Uterus (tissue), 4 donors: ENCODE data around the gene TMEM87A. TPM values are rescaled to one million over a fixed set of nuclear protein-coding genes. Genes with fewer than 3 reads are reported as not detected.

ENCODE experiments used
- DNase-seq, 2 donors: peaks; one replicate each; pipeline ENCODE4 v3.0.0-alpha.2; 2019 to 2020
- H3K27ac ChIP-seq, 2 donors: fragments of 200-600 bp; sonication (generic); 1 replicate in 1 of 2; 2 replicates in 1 of 2; pipeline ENCODE4 v1.5.1; 2016 to 2018
- H3K27me3 ChIP-seq, 2 donors: fragments of 200-600 bp; sonication (generic); one replicate each; pipeline ENCODE4 v1.5.1; 2018 to 2019; ENCODE audit warnings: control low read depth in 1 of 2
- H3K36me3 ChIP-seq, 2 donors: fragments of 200-600 bp; sonication (generic); one replicate each; pipeline ENCODE4 v1.5.1; 2019; ENCODE audit warnings: control low read depth in 1 of 2
- H3K4me1 ChIP-seq, 2 donors: fragments of 200-600 bp; sonication (generic); one replicate each; pipeline ENCODE4 v1.5.1; 2018 to 2019; ENCODE audit warnings: control low read depth in 1 of 2
- H3K4me3 ChIP-seq, 2 donors: fragments of 200-600 bp; sonication (generic); 1 replicate in 1 of 2; 2 replicates in 1 of 2; pipeline ENCODE4 v1.5.1; 2018 to 2019; ENCODE audit warnings: mild to moderate bottlenecking in 1 of 2
- H3K9me3 ChIP-seq, 2 donors: fragments of 200-600 bp; sonication (generic); one replicate each; pipeline ENCODE4 v1.5.1; 2019; ENCODE audit warnings: control low read depth in 1 of 2
- CTCF ChIP-seq, 4 experiments: fragments of 200-600 bp in 2 of 4; fragments of 450-650 bp in 2 of 4; sonication (generic) in 2 of 4; IDR thresholded peaks; one replicate each; pipeline ENCODE4 v1.5.1; 2016 to 2019; ENCODE audit warnings: antibody characterized with exemption in 4 of 4, mild to moderate bottlenecking in 2 of 4, moderate library complexity in 1 of 4
- POLR2A ChIP-seq, 2 donors: fragments of 450-650 bp; IDR thresholded peaks; one replicate each; pipeline ENCODE4 v1.6.1; 2016; ENCODE audit warnings: antibody characterized with exemption in 2 of 2, mild to moderate bottlenecking in 1 of 2, moderate library complexity in 1 of 2
- intact Hi-C: fragments of 100-400 bp; cut with DNase I; formaldehyde crosslinking; loops from one replicate; pipeline ENCODE4 v1.15.1; 2023; ENCODE audit warnings: low total_unique reads
- total RNA-seq, 4 donors: library from RNA; depleted of rRNA in 3 of 4; stranded (reverse); fragments of >200 nt in 3 of 4; gene quantifications; one replicate each; pipeline versions ENCODE4 v1.1.0 to v1.2.4, GENCODE V29; 2014 to 2023
- donor health status: DM: yes; HTN: yes; CAD: no.

Gene TMEM87A
- total RNA-seq, 4 donors from 2014 or later: 25.4 to 96.5 (median 66.6) TPM

GRCh38 chr15:42270996-42271395 lies 2.2 kb downstream of the TMEM87A start:
- no peak for TF ChIP-seq POLR2A (IDR thresholded peaks at IDR 0.05)
- no peak for TF ChIP-seq CTCF (IDR thresholded peaks at IDR 0.05)
- H3K4me1 ChIP-seq: peaks cover 0 to 12% of the 10 kb centered on the region in 2 donors
- no peaks in the 10 kb centered on the region for H3K36me3 ChIP-seq
- no peaks in the 10 kb centered on the region for H3K27me3 ChIP-seq
- no peaks in the 10 kb centered on the region for H3K9me3 ChIP-seq
- intact Hi-C loops: no loop called here
- no peak for DNase-seq
- no peak overlapping the region for H3K27ac ChIP-seq
- no peak overlapping the region for H3K4me3 ChIP-seq

DNA sequence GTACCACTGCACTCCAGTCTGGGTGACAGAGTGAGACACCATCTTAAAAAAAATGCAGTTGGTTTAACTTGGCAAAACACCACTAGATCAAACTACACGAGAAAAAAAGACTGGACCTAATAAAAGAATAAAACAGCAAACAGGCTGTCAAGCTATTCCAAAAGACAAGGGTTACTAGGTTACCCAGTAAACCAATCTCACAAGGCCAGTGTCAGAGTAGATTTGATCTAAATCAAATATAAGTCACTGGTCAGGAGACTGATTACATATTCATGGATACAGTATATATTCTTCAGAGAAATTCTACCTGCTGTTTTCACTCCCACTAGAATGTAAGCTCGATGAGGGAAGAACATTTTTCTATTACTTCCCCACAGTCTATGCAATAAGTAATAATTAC lies 2.7 kb downstream of the TMEM87A start:
- Histone ChIP-seq H3K27me3 (no peaks in the 10 kb centered on the region), H3K36me3 (no peaks in the 10 kb centered on the region), H3K4me3 (no peak overlapping the region), H3K9me3 (no peaks in the 10 kb centered on the region), H3K27ac (no peak overlapping the region), H3K4me1 (peaks cover 0 to 8% of the 10 kb centered on the region in 2 donors)
- TF ChIP-seq POLR2A (IDR thresholded peaks at IDR 0.05) (no peak), CTCF (IDR thresholded peaks at IDR 0.05) (no peak)
- DNase-seq: no peak
- intact Hi-C loops: no loop called here

- H3K9me3 ChIP-seq: no peaks in the 10 kb centered on the region
- H3K4me1 ChIP-seq: peaks cover 0 to 7% of the 10 kb centered on the region in 2 donors
- no peak for DNase-seq
- H3K27me3 ChIP-seq: no peaks in the 10 kb centered on the region
- intact Hi-C loops: no loop called here
- TF ChIP-seq CTCF (IDR thresholded peaks at IDR 0.05) (no peak), POLR2A (IDR thresholded peaks at IDR 0.05) (no peak)
- no peak overlapping the region for H3K27ac ChIP-seq
- no peaks in the 10 kb centered on the region for H3K36me3 ChIP-seq
- no peak overlapping the region for H3K4me3 ChIP-seq
Observed at GRCh38 chr15:42267286-42267685, 5.9 kb downstream of the TMEM87A start.

- Histone ChIP-seq H3K27ac (no peak overlapping the region), H3K4me1 (no peaks in the 10 kb centered on the region), H3K9me3 (no peaks in the 10 kb centered on the region), H3K36me3 (no peaks in the 10 kb centered on the region), H3K27me3 (no peaks in the 10 kb centered on the region), H3K4me3 (no peak overlapping the region)
- no peak for DNase-seq
- intact Hi-C loops: no loop called here
- TF ChIP-seq CTCF (IDR thresholded peaks at IDR 0.05): no peak
- TF ChIP-seq POLR2A (IDR thresholded peaks at IDR 0.05): no peak
Observed at GRCh38 chr15:42264795-42265194, 8.4 kb downstream of the TMEM87A start.

DNA sequence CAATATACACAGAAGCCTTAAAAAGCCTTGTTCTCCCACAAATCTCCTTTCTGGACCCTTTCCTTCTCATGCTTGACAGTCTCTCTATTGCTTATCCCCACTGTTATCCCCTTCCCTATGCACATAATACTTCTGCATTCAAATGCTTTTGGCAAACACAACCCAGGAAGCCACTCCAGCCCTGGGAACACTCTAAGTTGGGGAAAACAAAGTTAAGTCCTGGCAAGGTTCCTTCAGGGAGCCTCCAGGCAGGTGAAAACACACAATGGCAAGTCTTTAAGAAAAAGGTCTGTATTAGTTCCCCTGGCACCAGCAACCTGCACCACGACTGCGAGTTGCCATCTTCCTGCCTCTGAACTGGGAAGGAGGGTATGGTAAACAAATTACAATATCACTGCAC lies 19.9 kb downstream of the TMEM87A start:
- H3K27ac ChIP-seq: no peak overlapping the region
- TF ChIP-seq CTCF (IDR thresholded peaks at IDR 0.05) (no peak), POLR2A (IDR thresholded peaks at IDR 0.05) (no peak)
- no peak for DNase-seq
- no peaks in the 10 kb centered on the region for H3K9me3 ChIP-seq
- intact Hi-C loops: no loop called here
- no peaks in the 10 kb centered on the region for H3K4me1 ChIP-seq
- no peaks in the 10 kb centered on the region for H3K36me3 ChIP-seq
- H3K27me3 ChIP-seq: no peaks in the 10 kb centered on the region
- no peak overlapping the region for H3K4me3 ChIP-seq
